Skeletal muscle tissue (tissue), 4 donors: ENCODE results near the gene SLCO3A1. TPM values are rescaled to one million over a fixed set of nuclear protein-coding genes. Genes with fewer than 3 reads are reported as not detected.

Experiments used
- H3K27ac ChIP-seq: one replicate; pipeline ENCODE4 v1.7.0; 2013; ENCODE audit warnings: mild to moderate bottlenecking, low read depth, low read length, inconsistent platforms
- H3K27me3 ChIP-seq, 3 donors: one replicate each; pipeline ENCODE4 v1.7.0; 2013; ENCODE audit warnings: low read length in 3 of 3; ENCODE audit not compliant: control insufficient read depth in 3 of 3, insufficient read depth in 3 of 3
- H3K36me3 ChIP-seq, 3 donors: one replicate each; pipeline ENCODE4 v1.7.0; 2013; ENCODE audit warnings: low read length in 3 of 3; ENCODE audit not compliant: control insufficient read depth in 3 of 3, insufficient read depth in 3 of 3
- H3K4me1 ChIP-seq, 3 donors: one replicate each; pipeline ENCODE4 v1.7.0; 2013; ENCODE audit warnings: low read length in 3 of 3, mild to moderate bottlenecking in 3 of 3; ENCODE audit not compliant: control insufficient read depth in 3 of 3, insufficient read depth in 3 of 3
- H3K4me3 ChIP-seq, 3 donors: one replicate each; pipeline ENCODE4 v1.7.0; 2013; ENCODE audit warnings: low read length in 3 of 3
- H3K9ac ChIP-seq, 3 donors: one replicate each; pipeline ENCODE4 v1.7.0; 2013; ENCODE audit warnings: low read length in 3 of 3, mild to moderate bottlenecking in 3 of 3, moderate library complexity in 2 of 3, low read depth in 1 of 3
- H3K9me3 ChIP-seq, 3 donors: one replicate each; pipeline ENCODE4 v1.7.0; 2013; ENCODE audit warnings: low read length in 3 of 3; ENCODE audit not compliant: control insufficient read depth in 3 of 3
- total RNA-seq: library from RNA; depleted of rRNA; stranded (reverse); fragments of >200 nt; gene quantifications from one replicate; pipeline ENCODE4 v1.2.3, GENCODE V29; 2014
- donor health status: Osteomylitis.

SLCO3A1 gene
- total RNA-seq, 1 donor from 2014 or later, result 4.7 TPM

GRCh38 chr15:91913560-91913959 is 60.1 kb downstream of the SLCO3A1 start:
- Histone ChIP-seq H3K36me3 (peaks cover 0 to 2% (median 0%) of the 10 kb centered on the region in 3 donors), H3K4me1 (peaks cover 0 to 2% (median 0%) of the 10 kb centered on the region in 3 donors), H3K9me3 (no peaks in the 10 kb centered on the region), H3K9ac (no peak overlapping the region), H3K27me3 (no peaks in the 10 kb centered on the region), H3K4me3 (no peak overlapping the region), H3K27ac (no peak overlapping the region)

- Histone ChIP-seq H3K4me3 (no peak overlapping the region), H3K4me1 (peaks cover 4 to 9% (median 6%) of the 10 kb centered on the region in 3 donors)
Measured at GRCh38 chr15:91915576-91915975, 62.1 kb downstream of the SLCO3A1 start.

GRCh38 chr15:91916051-91916450 is 62.5 kb downstream of the SLCO3A1 start:
- peaks cover 0 to 2% (median 0%) of the 10 kb centered on the region in 3 donors for H3K36me3 ChIP-seq
- H3K9me3 ChIP-seq, result no peaks in the 10 kb centered on the region
- H3K27me3 ChIP-seq, result no peaks in the 10 kb centered on the region
- peaks cover 7 to 10% (median 10%) of the 10 kb centered on the region in 3 donors for H3K4me1 ChIP-seq
- no peak overlapping the region for H3K9ac ChIP-seq
- H3K4me3 ChIP-seq, result no peak overlapping the region
- H3K27ac ChIP-seq, result no peak overlapping the region

More at GRCh38 chr15:91915576-91915975, 62.1 kb downstream of the SLCO3A1 start:
- peaks cover 0 to 2% (median 0%) of the 10 kb centered on the region in 3 donors for H3K36me3 ChIP-seq
- no peak overlapping the region for H3K27ac ChIP-seq
- no peak overlapping the region for H3K9ac ChIP-seq
- no peaks in the 10 kb centered on the region for H3K9me3 ChIP-seq
- no peaks in the 10 kb centered on the region for H3K27me3 ChIP-seq

- Histone ChIP-seq H3K36me3 (peaks cover 0 to 2% (median 0%) of the 10 kb centered on the region in 3 donors), H3K9me3 (no peaks in the 10 kb centered on the region), H3K27ac (no peak overlapping the region), H3K9ac (no peak overlapping the region), H3K4me1 (peaks cover 12 to 20% (median 16%) of the 10 kb centered on the region in 3 donors), H3K4me3 (no peak overlapping the region), H3K27me3 (no peaks in the 10 kb centered on the region)
Measured at GRCh38 chr15:91917686-91918360, 64.3 kb downstream of the SLCO3A1 start.

GRCh38 chr15:91919014-91919534 is 65.6 kb downstream of the SLCO3A1 start:
- Histone ChIP-seq H3K4me3 (peak overlapping the region in 1 of 3 donors; percentile 4), H3K36me3 (peaks cover 0 to 2% (median 0%) of the 10 kb centered on the region in 3 donors), H3K27me3 (no peaks in the 10 kb centered on the region), H3K9ac (no peak overlapping the region), H3K9me3 (no peaks in the 10 kb centered on the region), H3K27ac (no peak overlapping the region), H3K4me1 (peaks cover 16 to 23% (median 17%) of the 10 kb centered on the region in 3 donors)

- Histone ChIP-seq H3K9ac (no peak overlapping the region), H3K36me3 (peaks cover 0 to 2% (median 0%) of the 10 kb centered on the region in 3 donors), H3K4me3 (no peak overlapping the region), H3K27me3 (no peaks in the 10 kb centered on the region), H3K4me1 (peaks cover 16 to 23% (median 20%) of the 10 kb centered on the region in 3 donors), H3K9me3 (no peaks in the 10 kb centered on the region), H3K27ac (peak overlapping the region; percentile 66)
Measured at GRCh38 chr15:91921188-91921842, 67.8 kb downstream of the SLCO3A1 start.

GRCh38 chr15:91921843-91922198 is 68.3 kb downstream of the SLCO3A1 start:
- Histone ChIP-seq H3K4me1 (peaks cover 19 to 25% (median 20%) of the 10 kb centered on the region in 3 donors), H3K36me3 (peaks cover 0 to 2% (median 0%) of the 10 kb centered on the region in 3 donors), H3K27ac (peak overlapping the region; percentile 27), H3K27me3 (no peaks in the 10 kb centered on the region), H3K9ac (no peak overlapping the region), H3K4me3 (no peak overlapping the region), H3K9me3 (no peaks in the 10 kb centered on the region)

GRCh38 chr15:91922646-91923547 is 69.4 kb downstream of the SLCO3A1 start:
- no peak overlapping the region for H3K27ac ChIP-seq
- H3K36me3 ChIP-seq, result no peaks in the 10 kb centered on the region
- no peak overlapping the region for H3K9ac ChIP-seq
- H3K27me3 ChIP-seq, result no peaks in the 10 kb centered on the region
- H3K4me1 ChIP-seq, result peaks cover 20 to 27% (median 21%) of the 10 kb centered on the region in 3 donors
- no peak overlapping the region for H3K4me3 ChIP-seq
- no peaks in the 10 kb centered on the region for H3K9me3 ChIP-seq

GRCh38 chr15:91924183-91924582 is 70.7 kb downstream of the SLCO3A1 start:
- Histone ChIP-seq H3K4me1 (peaks cover 17 to 27% (median 17%) of the 10 kb centered on the region in 3 donors), H3K9me3 (no peaks in the 10 kb centered on the region), H3K9ac (no peak overlapping the region), H3K27me3 (no peaks in the 10 kb centered on the region), H3K27ac (no peak overlapping the region), H3K4me3 (no peak overlapping the region), H3K36me3 (no peaks in the 10 kb centered on the region)
